GM21576 (cell line): ENCODE measurements around the gene WT1.
A peak's percentile ranks its signal among the peaks of the same experiment; 100 is the strongest.

ENCODE experiments used
- ATAC-seq: cut with Tn5 transposase; IDR thresholded peaks from one replicate; pipeline ENCODE4 v1.9.1; 2021; ENCODE audit warnings: mild to moderate bottlenecking, moderate library complexity; ENCODE audit not compliant: unreplicated experiment

WT1 gene

GRCh38 chr11:32425761-32426160 is 9.6 kb downstream of the WT1 start:
- ATAC-seq: no peak

DNA sequence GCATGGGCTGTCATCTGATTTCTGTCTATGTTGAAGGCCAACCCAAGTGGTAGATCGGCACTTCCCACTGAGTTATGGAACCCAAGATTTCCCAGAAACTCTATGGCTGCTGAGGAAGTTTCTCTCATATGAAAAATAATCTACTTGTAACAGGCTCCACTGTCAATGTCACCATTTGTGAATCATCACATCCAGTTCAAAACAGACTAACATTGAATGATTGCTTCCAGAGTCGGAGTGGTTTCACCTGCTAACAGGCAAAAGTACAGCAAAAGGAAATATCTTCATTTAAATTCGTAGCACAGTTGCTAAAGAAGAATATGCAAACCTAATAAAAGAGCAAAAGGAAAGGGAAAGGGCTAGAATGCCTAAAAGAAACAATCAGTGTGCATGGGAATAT is 12.8 kb downstream of the WT1 start:
- no peak for ATAC-seq

GRCh38 chr11:32421992-32422391 is 13.3 kb downstream of the WT1 start:
- ATAC-seq: no peak

- ATAC-seq: peak; percentile 89
Observed at GRCh38 chr11:32420937-32421901, 14.1 kb downstream of the WT1 start.

GRCh38 chr11:32420139-32420538 is 15.2 kb downstream of the WT1 start:
- ATAC-seq: no peak

DNA sequence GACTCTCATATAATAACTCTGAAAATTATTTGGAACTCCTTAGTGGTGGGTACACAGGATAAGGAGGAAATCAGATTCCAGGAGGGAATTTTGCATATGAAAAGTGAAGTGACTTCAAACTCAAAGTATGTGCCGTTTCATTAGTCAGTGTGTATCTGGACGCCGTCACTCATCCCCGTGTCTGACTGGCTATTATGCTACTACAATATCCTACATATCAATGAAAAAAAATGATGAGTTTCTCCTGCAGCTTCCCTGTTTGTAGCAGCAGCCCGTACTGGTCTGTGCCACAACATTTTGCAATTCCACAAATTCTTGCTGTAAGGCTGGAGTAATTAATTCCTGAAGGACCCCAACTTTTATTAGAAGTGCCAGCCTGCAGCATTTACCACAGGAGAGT is 16.5 kb downstream of the WT1 start:
- no peak for ATAC-seq

DNA sequence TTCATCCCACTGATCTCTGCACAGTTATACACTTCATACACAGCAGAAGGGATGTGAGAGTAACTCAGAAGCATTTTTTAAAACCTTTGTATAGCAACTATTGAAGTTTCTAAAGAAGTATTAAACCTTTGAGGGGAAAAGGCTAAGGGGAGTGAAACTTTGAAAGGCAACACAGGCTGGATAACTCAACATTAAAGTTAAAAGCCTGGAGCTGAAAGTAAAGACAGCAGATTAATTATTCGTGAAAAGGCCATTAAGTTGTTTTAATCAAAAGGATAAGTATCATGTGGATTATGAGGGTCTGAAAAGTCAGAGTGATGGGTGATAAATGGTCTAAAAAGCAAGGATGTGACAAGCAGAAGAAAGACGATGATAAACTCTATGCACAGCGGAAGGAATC is 17.5 kb downstream of the WT1 start:
- no peak for ATAC-seq

DNA sequence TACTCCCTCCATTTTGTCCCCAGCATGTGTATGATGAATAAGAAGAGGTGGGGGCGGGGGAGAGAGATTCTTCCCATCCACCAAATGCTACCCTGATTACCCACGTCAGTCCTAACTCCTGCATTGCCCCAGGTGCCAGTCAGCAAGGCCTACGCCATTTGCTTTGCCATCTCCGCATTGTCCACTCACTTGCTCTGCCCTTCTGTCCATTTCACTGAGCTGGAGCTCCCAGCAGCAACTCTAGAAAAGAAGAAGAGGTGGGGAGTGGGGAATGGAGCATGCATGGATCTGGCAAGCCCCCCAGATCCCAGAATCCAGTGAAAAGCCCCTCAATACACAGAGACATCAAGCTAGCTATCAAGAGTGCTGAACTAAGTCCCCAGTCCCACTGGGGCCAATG is 19.0 kb downstream of the WT1 start:
- ATAC-seq: no peak

- no peak for ATAC-seq
Observed at GRCh38 chr11:32414925-32415324, 20.4 kb downstream of the WT1 start.

DNA sequence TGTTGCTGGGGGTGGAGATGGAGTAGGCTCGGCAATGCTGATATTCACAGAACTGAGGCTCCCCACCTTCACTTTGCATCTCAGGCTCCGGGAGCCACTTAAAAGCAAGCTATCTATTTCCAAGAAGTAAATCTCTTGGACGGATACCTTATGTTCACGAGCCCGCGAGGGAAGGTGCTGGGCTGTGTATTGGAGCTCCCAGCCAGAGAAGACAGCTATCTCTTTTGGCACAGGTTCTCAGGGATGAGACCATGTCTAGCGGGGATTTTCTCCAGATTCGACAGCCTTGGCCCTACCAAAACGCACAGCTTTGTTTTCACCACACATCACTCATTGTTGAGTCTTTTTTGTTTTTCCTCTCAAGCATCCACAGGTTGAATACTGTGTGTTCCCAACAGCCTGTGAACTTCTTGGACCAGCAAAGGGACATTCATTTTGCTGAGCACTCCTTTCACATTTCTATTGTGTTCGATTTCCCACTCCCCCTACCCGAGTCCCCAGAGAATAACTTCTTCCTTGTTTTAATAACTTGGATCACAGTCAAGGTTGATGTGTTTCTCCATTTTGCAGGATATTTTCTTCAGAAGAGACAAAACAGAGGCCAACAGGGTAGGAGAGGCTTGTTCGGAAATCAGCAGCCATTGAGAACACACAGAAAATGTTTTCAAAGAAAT is 23.3 kb downstream of the WT1 start:
- no peak for ATAC-seq

- no peak for ATAC-seq
Observed at GRCh38 chr11:32405592-32405991, 29.7 kb downstream of the WT1 start.

DNA sequence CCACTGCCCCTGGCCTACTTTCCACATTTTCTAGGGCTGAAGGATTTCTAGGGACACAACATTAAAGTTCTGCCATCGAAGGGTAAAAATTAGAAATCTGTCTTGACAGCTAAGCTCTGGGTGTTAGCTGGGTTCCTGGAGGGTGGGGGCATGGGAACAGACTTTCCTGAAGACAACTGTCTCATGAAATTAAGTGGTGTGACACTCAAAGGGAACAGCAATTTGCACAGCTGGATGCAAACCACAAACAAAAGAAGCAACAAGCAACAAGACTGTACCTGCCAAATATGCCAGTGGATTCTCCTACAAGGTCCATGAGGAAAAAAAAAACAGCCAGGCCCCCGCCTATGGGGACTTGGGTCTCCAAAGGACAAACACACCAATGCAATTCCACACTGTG is 32.5 kb downstream of the WT1 start:
- no peak for ATAC-seq

DNA sequence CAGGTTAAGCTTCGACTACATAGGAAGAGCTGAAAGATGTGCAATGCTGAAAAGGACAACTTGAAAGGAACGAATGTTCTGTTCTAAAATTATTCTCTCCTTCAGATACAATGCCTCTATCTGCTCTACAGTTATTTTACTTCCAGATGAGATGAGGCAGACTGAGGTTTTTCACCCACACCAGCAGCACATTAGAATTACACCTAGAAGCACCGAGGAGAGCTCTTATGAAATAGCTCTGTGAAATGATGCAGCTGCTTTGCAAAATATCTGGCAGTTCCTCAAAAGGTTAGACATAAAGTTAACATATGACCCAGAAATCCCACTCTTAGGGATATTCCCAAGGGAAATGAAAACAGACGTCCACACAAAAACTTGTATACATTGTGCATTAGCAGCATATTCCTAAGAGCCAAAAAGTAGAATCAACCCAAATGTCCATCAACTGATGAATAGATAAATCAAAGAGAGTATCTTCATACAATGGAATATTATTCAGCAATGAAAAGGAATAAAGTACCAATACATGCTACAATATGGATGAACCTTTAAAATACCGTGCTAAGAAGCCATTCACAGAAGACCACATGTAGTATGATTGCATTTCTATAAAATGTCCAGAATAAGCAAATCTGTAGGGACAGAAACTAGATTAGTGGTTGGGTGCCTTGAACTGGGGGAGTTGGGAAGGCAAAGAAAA is 34.5 kb downstream of the WT1 start:
- no peak for ATAC-seq

GRCh38 chr11:32400196-32400595 is 35.1 kb downstream of the WT1 start:
- no peak for ATAC-seq

DNA sequence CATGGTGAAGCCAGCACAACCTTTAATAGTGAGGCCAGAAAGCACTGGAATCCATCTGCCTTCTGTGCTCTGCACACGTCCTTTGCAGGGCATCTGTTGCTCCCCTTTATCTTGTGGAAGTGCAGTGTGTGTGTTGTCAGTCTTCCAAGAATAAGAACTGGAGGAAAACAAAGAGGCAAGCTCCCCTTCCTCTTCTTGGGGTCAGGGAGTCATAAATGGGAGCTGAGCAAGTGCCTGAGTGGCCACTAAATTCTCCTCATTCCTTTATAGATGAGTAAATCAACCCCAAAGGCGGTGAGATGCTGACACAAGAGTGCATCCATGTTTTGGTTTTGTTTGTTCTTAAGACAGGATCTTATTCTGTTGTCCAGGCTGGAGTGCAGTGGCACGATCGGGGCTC is 38.3 kb downstream of the WT1 start:
- no peak for ATAC-seq

GRCh38 chr11:32396331-32396730 is 39.0 kb downstream of the WT1 start:
- ATAC-seq: peak; percentile 76

- ATAC-seq: no peak
Observed at GRCh38 chr11:32395127-32395526, 40.2 kb downstream of the WT1 start.

DNA sequence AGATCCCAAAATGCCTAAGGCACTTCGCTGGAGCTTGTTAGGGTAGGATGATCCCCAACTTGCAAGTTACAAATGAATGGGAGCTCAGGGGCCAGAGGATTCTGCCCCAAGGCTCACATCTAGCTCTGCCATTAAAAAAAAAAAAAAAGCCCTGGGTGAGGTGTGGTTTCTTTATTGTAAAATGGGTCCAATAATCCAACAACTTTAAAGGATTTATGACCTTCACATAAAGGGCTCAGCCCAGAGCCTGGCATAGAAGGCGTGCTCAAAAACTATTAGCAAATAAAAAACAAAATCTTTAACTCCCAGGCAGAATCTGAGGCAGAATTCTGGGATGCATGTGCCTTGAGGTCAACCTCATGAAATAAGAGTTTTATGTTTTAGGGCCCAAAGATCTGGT is 42.5 kb downstream of the WT1 start:
- ATAC-seq: no peak

DNA sequence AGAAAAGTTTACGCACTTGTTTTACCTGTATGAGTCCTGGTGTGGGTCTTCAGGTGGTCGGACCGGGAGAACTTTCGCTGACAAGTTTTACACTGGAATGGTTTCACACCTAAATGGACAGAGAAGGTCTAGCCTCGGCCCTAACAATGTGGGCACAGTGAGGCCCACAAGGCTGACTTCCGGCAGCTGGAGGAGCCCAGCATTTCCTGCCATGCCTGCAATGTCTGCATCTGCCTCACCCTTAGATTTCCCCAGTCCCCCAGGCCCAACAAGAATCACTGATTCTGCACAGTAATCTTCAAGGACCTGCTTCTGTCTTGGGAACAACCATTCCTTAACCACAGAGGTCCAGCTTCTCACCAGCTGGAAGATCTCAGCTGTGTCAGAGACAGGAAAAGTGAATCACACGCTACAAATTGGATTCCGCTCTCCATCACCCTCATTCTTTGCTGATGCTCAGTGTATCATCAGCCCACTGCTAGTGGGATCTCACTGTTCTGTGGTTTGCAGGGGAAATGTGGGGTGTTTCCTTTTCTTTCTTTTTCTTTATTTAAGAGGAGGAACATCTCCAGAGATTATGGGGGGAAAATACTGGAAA is 43.3 kb downstream of the WT1 start:
- ATAC-seq: no peak

- no peak for ATAC-seq
Observed at GRCh38 chr11:32391479-32391878, 43.9 kb downstream of the WT1 start.

DNA sequence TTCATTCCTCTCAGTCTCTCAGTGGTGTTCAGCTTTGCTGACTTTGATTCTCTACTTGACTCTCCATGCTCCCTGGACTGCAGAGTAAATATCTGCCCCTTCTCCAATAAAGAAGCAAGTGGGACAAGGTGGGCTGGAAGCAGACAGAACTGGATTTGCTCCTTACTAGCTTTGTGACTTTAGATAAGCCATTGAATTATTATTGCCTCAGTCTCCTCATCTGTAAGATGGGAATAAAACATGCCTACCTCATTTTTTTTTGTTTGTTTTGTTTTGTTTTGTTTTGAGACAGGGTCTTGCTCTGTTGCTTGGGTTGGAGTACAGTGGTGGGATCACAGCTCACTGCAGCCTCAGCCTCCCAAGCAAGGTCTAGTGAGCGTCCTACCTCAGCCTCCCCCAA is 44.6 kb downstream of the WT1 start:
- no peak for ATAC-seq
